Naive thymus-derived CD8-positive, alpha-beta T cell (primary cell): Measurements from ENCODE around the gene CRYBA2. TPM values are rescaled to one million over a fixed set of nuclear protein-coding genes. Genes with fewer than 3 reads are reported as not detected.

ENCODE experiments used
- ATAC-seq, 2 donors: fragments of 150-1000 bp; cut with Tn5 transposase in 1 of 2; sonication (Bioruptor Pico), chemical (Tn5 transposase) in 1 of 2; 1 replicate in 1 of 2; 2 replicates in 1 of 2; pipeline ENCODE4 v1.10.0; 2021; ENCODE audit warnings: mild to moderate bottlenecking in 2 of 2, moderate library complexity in 2 of 2
- POLR2A ChIA-PET: fragments of 350-600 bp; sonication (Branson Sonifier 250); formaldehyde crosslinking; loops from one replicate; lab custom pipeline; 2021; ENCODE audit warnings: antibody characterized with exemption; lab: Charles Lee
- DNase-seq, 10 donors: peaks; one replicate each; pipeline versions ENCODE4 v3.0.0 to v3.0.0-alpha.2; 2020 to 2022
- H3K27ac Mint-ChIP-seq, 10 donors: one replicate each; pipeline ENCODE4 v1.8.0; 2020 to 2022; ENCODE audit warnings: mild to moderate bottlenecking in 10 of 10, mixed read lengths in 10 of 10, moderate library complexity in 4 of 10, inconsistent platforms in 1 of 10
- H3K27me3 Mint-ChIP-seq, 5 donors: one replicate each; pipeline ENCODE4 v1.8.0; 2021 to 2022; ENCODE audit warnings: mixed read lengths in 5 of 5
- H3K36me3 Mint-ChIP-seq, 3 donors: one replicate each; pipeline ENCODE4 v1.8.0; 2020 to 2022; ENCODE audit warnings: mixed read lengths in 3 of 3, mild to moderate bottlenecking in 2 of 3, inconsistent platforms in 1 of 3
- H3K4me1 Mint-ChIP-seq, 4 donors: one replicate each; pipeline ENCODE4 v1.8.0; 2021 to 2022; ENCODE audit warnings: mixed read lengths in 4 of 4
- H3K4me3 Mint-ChIP-seq, 10 donors: one replicate each; pipeline ENCODE4 v1.8.0; 2020 to 2022; ENCODE audit warnings: mild to moderate bottlenecking in 10 of 10, mixed read lengths in 10 of 10, moderate library complexity in 6 of 10, inconsistent platforms in 1 of 10
- H3K9me3 Mint-ChIP-seq, 9 donors: one replicate each; pipeline ENCODE4 v1.8.0; 2020 to 2022; ENCODE audit warnings: mixed read lengths in 9 of 9, mild to moderate bottlenecking in 3 of 9, inconsistent platforms in 1 of 9, moderate library complexity in 1 of 9
- polyA plus RNA-seq, 3 donors: library from polyadenylated mRNA; unstranded; fragments of 300-500 nt; fragmentation: Illumina TruSeq; gene quantifications; one replicate each; pipeline ENCODE4 v1.2.3, GENCODE V29; 2021
- total RNA-seq, 8 experiments: library from RNA in 2 of 8; stranded (reverse) in 2 of 8; gene quantifications; one replicate each; pipeline ENCODE4 v1.2.3 and lab custom pipeline; 2021 to 2026

CRYBA2 gene
- total and polyA plus RNA-seq, 5 experiments from 2014 or later, result not detected

GRCh38 chr2:218995561-218995960, 2.3 kb upstream of the CRYBA2 start:
- Mint-ChIP-seq H3K36me3 (peaks cover 0 to 2% (median 0%) of the 10 kb centered on the region in 3 donors), H3K27me3 (peaks cover 34 to 89% (median 67%) of the 10 kb centered on the region in 5 donors), H3K9me3 (no peaks in the 10 kb centered on the region), H3K27ac (no peak overlapping the region), H3K4me1 (peaks cover 5 to 18% (median 12%) of the 10 kb centered on the region in 4 donors), H3K4me3 (peak overlapping the region in 4 of 10 donors; percentile 24 to 67 (median 44))
- DNase-seq, result no peak
- POLR2A ChIA-PET, result no interaction called here
- ATAC-seq, result no peak

GRCh38 chr2:218992703-218993344, 398 bp downstream of the CRYBA2 start:
- Mint-ChIP-seq H3K9me3 (peaks cover 0 to 3% (median 0%) of the 10 kb centered on the region in 9 donors), H3K27me3 (peaks cover 39 to 91% (median 66%) of the 10 kb centered on the region in 5 donors), H3K4me1 (peaks cover 5 to 19% (median 12%) of the 10 kb centered on the region in 4 donors), H3K27ac (no peak overlapping the region), H3K36me3 (peaks cover 0 to 2% (median 0%) of the 10 kb centered on the region in 3 donors), H3K4me3 (peak overlapping the region in 3 of 10 donors; percentile 26 to 61 (median 33))
- DNase-seq (no peak), ATAC-seq (peak in 1 of 2 donors; percentile 14)
- POLR2A ChIA-PET, result no interaction called here

GRCh38 chr2:218992196-218992595, 1.0 kb downstream of the CRYBA2 start:
- no peak for ATAC-seq
- Mint-ChIP-seq H3K27me3 (peaks cover 36 to 91% (median 66%) of the 10 kb centered on the region in 5 donors), H3K36me3 (peaks cover 0 to under 1% (median 0%) of the 10 kb centered on the region in 3 donors), H3K27ac (no peak overlapping the region), H3K9me3 (peaks cover 0 to 3% (median 0%) of the 10 kb centered on the region in 9 donors), H3K4me3 (peak overlapping the region in 1 of 10 donors; percentile 19), H3K4me1 (peaks cover 5 to 18% (median 12%) of the 10 kb centered on the region in 4 donors)
- POLR2A ChIA-PET, result no interaction called here
- peak in 1 of 10 donors; percentile 35 for DNase-seq

- peaks cover 0 to 3% (median 0%) of the 10 kb centered on the region in 9 donors for H3K9me3 Mint-ChIP-seq
Measured at GRCh38 chr2:218991674-218992168, 1.5 kb downstream of the CRYBA2 start.

GRCh38 chr2:218990612-218991011, 2.6 kb downstream of the CRYBA2 start:
- Mint-ChIP-seq H3K4me3 (no peak overlapping the region), H3K27ac (no peak overlapping the region), H3K9me3 (peaks cover 0 to 3% (median 0%) of the 10 kb centered on the region in 9 donors), H3K27me3 (peaks cover 46 to 91% (median 76%) of the 10 kb centered on the region in 5 donors), H3K36me3 (no peaks in the 10 kb centered on the region), H3K4me1 (peaks cover 6 to 17% (median 8%) of the 10 kb centered on the region in 4 donors)
- POLR2A ChIA-PET, result no interaction called here
- DNase-seq, result no peak
- no peak for ATAC-seq

More at GRCh38 chr2:218991674-218992168, 1.5 kb downstream of the CRYBA2 start:
- ATAC-seq (no peak), DNase-seq (peak in 1 of 10 donors; percentile 1)
- POLR2A ChIA-PET, result no interaction called here
- Mint-ChIP-seq H3K27me3 (peaks cover 37 to 91% (median 68%) of the 10 kb centered on the region in 5 donors), H3K36me3 (no peaks in the 10 kb centered on the region), H3K27ac (no peak overlapping the region), H3K4me3 (peak overlapping the region in 2 of 10 donors; percentile 19 to 48), H3K4me1 (peaks cover 4 to 17% (median 12%) of the 10 kb centered on the region in 4 donors)

- POLR2A ChIA-PET, result no interaction called here
- Mint-ChIP-seq H3K4me1 (peaks cover 4 to 18% (median 7%) of the 10 kb centered on the region in 4 donors), H3K36me3 (no peaks in the 10 kb centered on the region), H3K27me3 (peaks cover 40 to 91% (median 73%) of the 10 kb centered on the region in 5 donors), H3K27ac (no peak overlapping the region), H3K4me3 (no peak overlapping the region), H3K9me3 (peaks cover 0 to 3% (median 0%) of the 10 kb centered on the region in 9 donors)
- DNase-seq, result peak in 1 of 10 donors; percentile 28
- no peak for ATAC-seq
Measured at GRCh38 chr2:218990052-218990451, 3.2 kb downstream of the CRYBA2 start.

GRCh38 chr2:218988650-218989049, 4.6 kb downstream of the CRYBA2 start:
- POLR2A ChIA-PET, result no interaction called here
- Mint-ChIP-seq H3K36me3 (no peaks in the 10 kb centered on the region), H3K27ac (no peak overlapping the region), H3K9me3 (peaks cover 0 to 3% (median 0%) of the 10 kb centered on the region in 9 donors), H3K4me1 (peaks cover 7 to 22% (median 16%) of the 10 kb centered on the region in 4 donors), H3K27me3 (peaks cover 40 to 91% (median 75%) of the 10 kb centered on the region in 5 donors), H3K4me3 (no peak overlapping the region)
- ATAC-seq, result no peak
- DNase-seq, result no peak

GRCh38 chr2:218988164-218988563, 5.1 kb downstream of the CRYBA2 start:
- ATAC-seq (no peak), DNase-seq (peak in 1 of 10 donors; percentile 8)
- Mint-ChIP-seq H3K9me3 (peaks cover 0 to 3% (median 0%) of the 10 kb centered on the region in 9 donors), H3K4me1 (peaks cover 11 to 27% (median 19%) of the 10 kb centered on the region in 4 donors), H3K4me3 (no peak overlapping the region), H3K27ac (no peak overlapping the region), H3K36me3 (peaks cover 0 to 2% (median 0%) of the 10 kb centered on the region in 3 donors), H3K27me3 (peaks cover 44 to 96% (median 80%) of the 10 kb centered on the region in 5 donors)
- POLR2A ChIA-PET, result no interaction called here

- H3K4me3 Mint-ChIP-seq, result peak overlapping the region in 4 of 10 donors; percentile 28 to 63 (median 51)
- H3K4me1 Mint-ChIP-seq, result peaks cover 17 to 39% (median 29%) of the 10 kb centered on the region in 4 donors
- peaks cover 40 to 100% (median 70%) of the 10 kb centered on the region in 5 donors for H3K27me3 Mint-ChIP-seq
- POLR2A ChIA-PET, result no interaction called here
- H3K27ac Mint-ChIP-seq, result peak overlapping the region in 1 of 10 donors; percentile 21
- ATAC-seq, result no peak
- H3K36me3 Mint-ChIP-seq, result peaks cover 0 to 2% (median 0%) of the 10 kb centered on the region in 3 donors
- DNase-seq, result peak in 1 of 10 donors; percentile 36
- H3K9me3 Mint-ChIP-seq, result peaks cover 0 to 3% (median 0%) of the 10 kb centered on the region in 9 donors
Measured at GRCh38 chr2:218986148-218986761, 7.0 kb downstream of the CRYBA2 start.

GRCh38 chr2:218985325-218986091, 7.7 kb downstream of the CRYBA2 start:
- DNase-seq (no peak), ATAC-seq (no peak)
- Mint-ChIP-seq H3K9me3 (peaks cover 0 to 3% (median 0%) of the 10 kb centered on the region in 9 donors), H3K27ac (no peak overlapping the region), H3K4me1 (peaks cover 21 to 45% (median 31%) of the 10 kb centered on the region in 4 donors), H3K36me3 (peaks cover 0 to 2% (median 0%) of the 10 kb centered on the region in 3 donors), H3K4me3 (peak overlapping the region in 4 of 10 donors; percentile 28 to 63 (median 51)), H3K27me3 (peaks cover 43 to 100% (median 70%) of the 10 kb centered on the region in 5 donors)
- POLR2A ChIA-PET, result no interaction called here

GRCh38 chr2:218985021-218985324, 8.2 kb downstream of the CRYBA2 start, which contains the start of gene FEV:
Gene FEV, minus strand, starts transcription at chr2:218985184. Its CDS starts 109 bp downstream, at chr2:218985075.
- peaks cover 24 to 50% (median 35%) of the 10 kb centered on the region in 4 donors for H3K4me1 Mint-ChIP-seq
- H3K4me3 Mint-ChIP-seq, result peak within 1 kb of the TSS in 8 of 10 donors; percentile 12 to 64 (median 56)
- POLR2A ChIA-PET, result no interaction called here
- H3K27ac Mint-ChIP-seq, result peak within 1 kb of the TSS in 2 of 10 donors; percentile 27 to 40
- ATAC-seq (no peak), DNase-seq (peak in 1 of 10 donors; percentile 53)
- H3K36me3 Mint-ChIP-seq, result peaks cover 0 to 2% (median 0%) of the 10 kb centered on the region in 3 donors
- H3K9me3 Mint-ChIP-seq, result no peaks in the 10 kb centered on the region
- H3K27me3 Mint-ChIP-seq, result peaks cover 40 to 100% (median 68%) of the 10 kb centered on the region in 5 donors
